MM.1S (cell line): ENCODE measurements around the gene IP6K1.

Experiments used
- CTCF ChIP-seq: fragments of 300-600 bp; sonication (generic); IDR thresholded peaks from 2 replicates; pipeline ENCODE4 v1.5.1; 2016; ENCODE audit warnings: antibody characterized with exemption, low read length, mixed read lengths
- EZH2 ChIP-seq: fragments of 300-600 bp; sonication (generic); optimal IDR thresholded peaks from 2 replicates; pipeline ENCODE3; 2017; ENCODE audit warnings: low read depth, mild to moderate bottlenecking, antibody characterized with exemption, low read length, mixed read lengths

DNA sequence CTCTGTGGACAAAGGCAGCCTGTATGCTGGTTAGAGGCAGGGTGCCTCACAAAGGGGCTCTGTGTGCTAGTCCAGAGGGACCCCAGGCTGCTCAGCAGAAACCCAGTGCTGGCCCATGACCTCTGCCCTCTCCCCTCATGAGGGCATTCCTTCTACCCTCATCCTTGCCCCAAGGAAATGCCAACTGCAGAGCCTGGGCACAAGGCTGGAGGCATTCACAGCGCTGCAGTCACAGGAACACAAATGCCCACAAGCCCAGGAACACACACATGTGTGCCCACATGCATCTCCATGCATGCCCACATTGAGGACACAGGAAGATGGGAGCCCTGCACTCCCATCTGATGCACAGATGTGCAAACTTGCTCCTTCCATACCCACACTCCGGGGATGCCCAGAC lies 20.5 kb upstream of the IP6K1 start:
- TF ChIP-seq CTCF (no peak), EZH2 (no peak)
